Activated naive CD4-positive, alpha-beta T cell (primary cell): ENCODE results near the gene POP4.
"Not testable (repeated sequence)": the region's sequence is repeated elsewhere in the genome, so short reads cannot be mapped to it uniquely, and the experiment has no call there.

ENCODE experiments used
- DNase-seq, 4 experiments: peaks; one replicate each; lab custom pipeline; 2025; lab: John Stamatoyannopoulos, UW

Gene POP4, protein sequence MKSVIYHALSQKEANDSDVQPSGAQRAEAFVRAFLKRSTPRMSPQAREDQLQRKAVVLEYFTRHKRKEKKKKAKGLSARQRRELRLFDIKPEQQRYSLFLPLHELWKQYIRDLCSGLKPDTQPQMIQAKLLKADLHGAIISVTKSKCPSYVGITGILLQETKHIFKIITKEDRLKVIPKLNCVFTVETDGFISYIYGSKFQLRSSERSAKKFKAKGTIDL

DNA sequence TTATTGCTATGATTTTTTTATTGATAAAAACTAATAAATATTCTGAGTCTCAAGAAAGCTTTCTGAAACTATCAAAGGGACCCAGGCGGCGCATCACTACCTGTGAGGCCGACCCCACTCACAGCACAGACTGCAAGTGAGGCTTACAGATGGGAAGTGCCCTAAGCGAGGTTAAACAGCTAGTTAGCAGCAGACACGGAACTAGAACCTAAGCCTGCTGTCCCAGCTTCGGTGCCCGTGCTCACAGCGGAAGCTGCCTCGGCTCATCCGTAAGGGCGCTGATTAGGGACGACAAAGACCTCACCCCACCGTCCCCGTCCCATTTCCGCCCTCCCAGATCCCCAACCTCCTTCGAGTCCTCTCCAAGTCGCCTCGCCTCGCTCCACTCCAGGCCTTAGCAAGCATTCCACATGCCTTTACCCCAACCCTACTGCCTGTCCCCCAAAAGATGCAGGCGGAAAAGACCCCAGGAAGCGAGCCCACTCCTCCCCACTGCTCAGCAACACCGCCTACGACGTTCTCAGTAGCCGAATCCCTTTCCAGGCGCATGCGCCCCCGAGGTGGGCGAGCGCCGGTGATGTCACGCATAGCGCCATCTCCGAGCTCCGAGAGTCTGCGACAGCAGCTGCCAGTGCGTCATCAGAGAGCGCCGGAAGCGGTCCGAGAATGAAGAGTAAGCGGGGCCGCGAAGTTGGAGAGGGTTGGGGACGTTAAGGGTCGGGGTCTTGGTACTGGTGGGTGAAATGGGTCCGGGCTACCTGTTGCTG, at the start of gene POP4:
TSS of gene POP4 (plus strand) at position 631 of the 767 bp plus-strand sequence. CDS start at position 667, 36 bp downstream.
- peak; percentile 93 to 97 (median 96) for DNase-seq

DNA sequence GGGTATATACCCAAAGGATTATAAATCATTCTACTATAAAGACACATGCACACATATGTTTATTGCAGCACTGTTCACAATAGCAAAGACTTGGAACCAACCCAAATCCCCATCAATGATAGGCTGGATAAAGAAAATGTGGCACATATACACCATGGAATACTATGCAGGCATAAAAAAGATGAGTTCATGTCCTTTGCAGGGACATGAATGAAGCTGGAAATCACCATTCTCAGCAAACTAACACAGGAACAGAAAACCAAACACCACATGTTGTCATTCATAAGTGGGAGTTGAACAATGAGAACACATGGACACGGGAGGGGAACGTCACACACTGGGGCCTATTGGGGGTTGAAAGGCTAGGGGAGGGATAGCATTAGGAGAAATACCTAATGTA, 47.0 kb upstream of the POP4 start:
- DNase-seq: not testable (repeated sequence)

DNA sequence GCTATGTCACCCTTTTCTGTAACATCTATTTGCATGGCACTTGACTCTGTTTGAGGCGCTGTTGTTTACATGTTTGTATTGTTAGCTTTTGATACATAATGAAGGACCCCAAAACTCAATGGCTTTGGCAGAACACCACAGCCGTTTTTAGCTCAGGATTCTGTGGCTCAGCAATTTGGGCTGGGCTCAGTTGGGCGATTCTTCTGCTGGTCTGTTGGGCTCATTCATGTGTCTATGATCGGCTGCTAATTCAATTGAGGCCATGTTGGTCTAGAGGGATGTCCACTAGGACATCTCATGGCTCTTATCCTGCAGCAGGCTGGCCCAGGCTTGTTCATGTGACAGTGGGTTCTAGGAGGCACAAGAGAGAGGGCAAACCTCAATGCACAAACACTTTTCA, 46.3 kb upstream of the POP4 start:
- no peak for DNase-seq

DNA sequence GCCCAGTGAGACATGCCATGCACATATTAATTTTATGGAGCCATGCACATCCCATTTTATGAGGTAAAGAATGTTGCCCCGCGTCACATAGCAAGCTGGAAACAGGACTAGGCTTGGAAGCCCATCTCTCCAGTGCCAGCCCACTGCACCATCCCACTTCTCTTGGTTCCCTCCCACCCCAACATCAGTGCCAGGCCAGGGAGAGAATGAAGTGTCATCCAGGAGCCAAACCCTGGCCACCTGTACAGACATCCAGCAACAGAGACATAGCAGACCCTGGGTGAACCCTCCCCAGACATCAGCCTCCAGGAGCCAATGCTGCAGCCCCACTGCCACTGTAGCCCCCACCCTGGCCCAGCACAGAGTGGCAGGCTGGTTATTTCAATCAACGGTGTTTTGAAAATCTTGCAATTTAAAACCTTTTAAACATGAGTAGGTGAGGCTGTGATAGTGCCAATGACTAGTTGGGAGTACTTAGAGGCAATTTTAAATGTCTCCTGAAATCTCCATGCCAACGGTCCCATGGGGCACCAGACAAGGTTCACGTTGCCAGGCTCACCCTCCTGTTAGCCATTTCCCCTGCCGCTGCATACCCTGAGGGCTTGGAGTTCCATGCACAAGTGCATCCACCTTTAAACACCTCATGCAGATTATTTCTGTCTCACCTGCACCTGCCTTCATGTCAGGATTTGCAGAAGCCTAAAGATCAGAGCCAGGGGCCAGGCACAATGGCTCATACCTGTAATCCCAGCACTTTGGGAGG, 45.6 kb upstream of the POP4 start:
- no peak for DNase-seq

DNA sequence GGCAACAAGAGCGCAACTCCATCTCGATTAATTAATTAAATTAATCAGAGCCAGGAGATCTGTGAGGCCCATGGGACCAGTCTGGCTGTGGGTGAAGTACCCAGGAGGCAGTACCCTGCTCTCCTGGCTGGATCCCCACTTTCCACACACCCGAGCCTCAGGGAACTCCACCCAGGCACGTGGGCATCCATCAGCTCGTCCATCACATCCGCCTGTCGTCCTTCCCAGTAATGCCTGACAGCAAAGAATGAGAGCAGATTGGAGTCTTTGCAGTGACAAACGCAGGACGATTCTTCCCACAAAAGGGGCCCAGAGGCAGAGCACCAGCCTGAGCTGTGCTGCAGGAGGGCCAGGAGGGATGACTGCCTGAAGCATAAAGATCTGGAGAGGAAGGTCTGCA, 44.5 kb upstream of the POP4 start:
- DNase-seq: no peak

DNA sequence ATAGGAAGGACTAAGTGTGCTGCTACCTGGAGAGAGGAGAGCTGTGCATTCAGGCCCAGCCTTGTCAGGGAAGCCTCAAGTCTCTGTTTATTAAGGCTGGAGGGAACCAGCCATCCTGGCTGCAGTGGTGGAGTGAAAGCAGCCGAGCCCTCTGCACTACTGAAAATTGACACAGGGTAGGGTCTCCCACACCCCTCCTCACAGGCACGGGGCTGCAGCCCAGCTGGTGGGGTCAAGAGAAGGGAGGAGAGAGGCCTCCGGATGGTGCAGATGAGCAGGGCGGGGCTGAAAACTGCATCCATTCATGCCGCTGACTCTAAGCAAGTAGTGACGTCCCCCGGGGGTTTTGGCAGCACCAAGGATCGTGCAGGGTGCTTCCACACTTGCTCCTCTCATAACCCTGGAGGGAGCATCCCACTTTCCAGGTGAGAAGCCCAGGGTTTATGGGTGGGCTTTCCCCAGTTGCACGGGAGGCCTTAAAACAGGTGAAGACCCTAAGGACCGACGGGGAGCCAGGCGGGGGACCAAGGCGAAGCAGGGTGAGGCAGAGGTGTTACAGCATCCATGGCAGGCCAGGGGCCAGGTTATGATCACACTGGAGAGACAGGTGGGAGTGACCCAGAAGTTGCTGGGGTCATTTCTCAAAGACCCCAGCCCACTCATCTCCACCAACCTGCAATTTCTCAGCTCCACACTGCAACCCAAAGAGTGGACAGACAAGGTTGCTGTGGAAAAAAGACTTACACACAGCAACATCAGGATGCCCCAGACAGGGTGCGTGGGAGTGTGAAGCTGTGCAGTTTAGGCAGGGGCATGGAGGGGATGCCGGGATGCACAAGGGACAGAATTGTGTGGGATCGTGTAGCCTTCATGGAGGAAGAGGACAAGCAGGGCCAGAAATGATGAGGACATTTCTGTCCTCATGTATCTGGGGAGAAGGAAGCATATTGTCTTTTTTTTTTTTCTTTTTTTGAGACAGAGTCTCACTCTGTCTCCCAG, 43.5 kb upstream of the POP4 start:
- DNase-seq: no peak

DNA sequence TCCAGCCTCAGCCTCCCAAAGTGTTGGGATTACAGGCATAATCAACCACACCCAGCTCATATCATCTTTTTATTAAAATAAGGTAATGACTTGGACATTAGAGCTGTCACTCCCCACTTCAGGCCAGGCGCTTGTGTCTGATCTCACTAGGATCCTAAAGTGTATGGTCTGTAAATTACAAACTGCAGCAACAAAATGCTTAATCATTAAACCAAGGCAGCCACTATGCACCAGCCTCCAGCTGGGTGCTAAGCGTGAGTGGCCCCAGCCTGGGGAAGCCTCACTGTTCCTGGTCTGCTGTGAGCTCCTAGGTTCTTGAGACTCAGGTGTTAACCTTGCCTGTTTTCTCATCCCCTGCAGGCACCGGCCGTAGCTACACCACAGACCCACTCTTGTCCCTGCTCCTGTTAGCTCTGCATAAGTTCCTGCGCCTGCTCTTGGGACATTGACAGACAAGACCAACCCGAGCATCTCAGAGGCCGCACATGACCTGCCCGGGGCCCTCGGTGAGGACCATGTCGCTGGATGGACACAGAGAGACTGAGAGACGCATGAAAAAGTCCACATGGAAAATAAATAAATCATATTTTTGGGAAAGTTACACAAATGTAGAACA, 42.5 kb upstream of the POP4 start:
- DNase-seq: no peak

DNA sequence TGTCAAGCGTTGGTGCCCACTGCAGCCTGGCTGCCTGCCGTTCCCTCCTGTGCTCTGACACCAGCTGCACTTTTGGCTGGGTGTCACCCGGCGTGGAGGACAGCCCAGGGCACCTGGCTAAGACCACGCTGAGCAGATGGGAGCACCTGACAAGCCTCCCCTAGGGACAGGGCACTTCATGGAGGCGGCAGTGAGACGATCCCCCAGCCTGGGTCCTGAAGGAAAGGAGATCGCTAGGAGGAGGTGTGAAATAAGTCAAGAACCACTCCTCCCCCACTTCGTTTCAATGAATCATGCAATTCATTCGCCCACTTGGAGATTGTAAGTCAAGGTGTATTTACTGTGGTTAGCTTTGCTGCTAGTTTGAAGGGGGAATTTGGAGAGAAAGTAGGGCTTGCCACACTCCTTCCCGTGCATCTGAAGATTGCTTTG, 41.5 kb upstream of the POP4 start:
- no peak for DNase-seq

DNA sequence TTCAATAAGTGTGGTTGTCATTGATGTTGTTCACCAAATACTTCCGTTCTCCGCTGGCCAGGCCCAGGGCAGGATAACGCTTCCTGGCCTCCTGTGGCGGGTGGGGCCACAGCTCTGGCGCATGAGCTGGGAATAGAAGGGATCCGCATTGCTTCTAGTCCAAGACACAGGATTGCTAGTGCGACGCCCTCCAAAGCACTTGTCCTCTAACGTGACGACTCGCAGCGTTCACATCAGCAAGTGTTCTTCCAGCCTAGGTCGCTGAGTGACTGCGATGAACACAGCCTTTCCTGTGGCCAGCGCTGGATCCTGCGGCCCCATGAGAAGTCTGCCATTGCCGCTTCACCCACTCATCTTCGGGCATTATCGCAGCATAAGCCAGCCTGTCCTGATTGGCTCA, 40.9 kb upstream of the POP4 start:
- no peak for DNase-seq

DNA sequence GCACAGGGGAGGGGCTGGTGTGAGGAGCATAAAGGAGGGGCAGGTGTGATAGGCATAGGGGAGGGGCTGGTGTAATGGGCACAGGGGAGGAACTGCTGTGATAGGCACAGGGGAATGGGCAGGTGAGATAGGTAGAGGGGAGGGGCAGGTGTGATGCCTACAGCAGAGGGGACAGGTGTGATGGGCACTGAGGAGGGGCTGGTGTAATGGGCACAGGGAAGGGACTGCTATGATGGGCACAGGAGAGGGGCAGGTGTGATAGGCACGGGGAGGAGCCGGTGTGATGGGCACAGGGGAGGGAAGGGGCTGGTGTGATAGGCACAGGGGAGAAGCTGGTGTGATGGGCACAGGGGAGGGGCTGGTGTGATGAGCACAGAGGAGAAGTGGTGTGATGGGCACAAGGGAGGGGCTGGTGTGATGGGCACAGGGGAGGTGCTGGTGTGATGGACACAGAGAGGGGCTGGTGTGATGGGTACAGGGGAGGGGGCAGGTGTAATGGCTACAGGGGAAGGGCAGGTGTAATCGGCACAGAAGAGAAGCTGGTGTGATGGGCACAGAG, 39.5 kb upstream of the POP4 start:
- DNase-seq: no peak

DNA sequence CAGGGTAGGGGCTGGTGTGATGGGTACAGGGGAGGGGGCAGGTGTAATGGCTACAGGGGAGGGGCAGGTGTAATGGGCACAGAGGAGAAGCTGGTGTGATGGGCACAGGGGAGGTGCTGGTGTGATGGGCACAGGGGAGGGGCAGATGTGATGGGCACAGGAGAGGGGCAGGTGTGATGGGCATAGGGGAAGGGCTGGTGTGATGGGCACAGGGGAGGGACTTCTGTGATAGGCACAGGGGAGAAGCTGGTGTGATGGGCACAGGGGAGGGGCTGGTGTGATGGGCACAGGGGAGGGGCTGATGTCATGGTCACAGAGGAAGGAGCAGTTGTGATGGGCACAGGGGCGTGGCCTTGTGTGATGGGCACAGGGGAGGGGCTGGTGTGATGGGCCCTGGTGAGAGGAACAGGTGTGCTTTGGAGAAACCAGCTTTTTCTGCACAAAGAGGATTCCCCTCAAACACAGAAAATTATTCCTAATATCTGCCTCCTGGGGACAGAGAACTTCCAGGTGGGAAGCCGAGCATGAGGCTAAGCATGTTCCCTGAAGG, 38.6 kb upstream of the POP4 start:
- DNase-seq: no peak

DNA sequence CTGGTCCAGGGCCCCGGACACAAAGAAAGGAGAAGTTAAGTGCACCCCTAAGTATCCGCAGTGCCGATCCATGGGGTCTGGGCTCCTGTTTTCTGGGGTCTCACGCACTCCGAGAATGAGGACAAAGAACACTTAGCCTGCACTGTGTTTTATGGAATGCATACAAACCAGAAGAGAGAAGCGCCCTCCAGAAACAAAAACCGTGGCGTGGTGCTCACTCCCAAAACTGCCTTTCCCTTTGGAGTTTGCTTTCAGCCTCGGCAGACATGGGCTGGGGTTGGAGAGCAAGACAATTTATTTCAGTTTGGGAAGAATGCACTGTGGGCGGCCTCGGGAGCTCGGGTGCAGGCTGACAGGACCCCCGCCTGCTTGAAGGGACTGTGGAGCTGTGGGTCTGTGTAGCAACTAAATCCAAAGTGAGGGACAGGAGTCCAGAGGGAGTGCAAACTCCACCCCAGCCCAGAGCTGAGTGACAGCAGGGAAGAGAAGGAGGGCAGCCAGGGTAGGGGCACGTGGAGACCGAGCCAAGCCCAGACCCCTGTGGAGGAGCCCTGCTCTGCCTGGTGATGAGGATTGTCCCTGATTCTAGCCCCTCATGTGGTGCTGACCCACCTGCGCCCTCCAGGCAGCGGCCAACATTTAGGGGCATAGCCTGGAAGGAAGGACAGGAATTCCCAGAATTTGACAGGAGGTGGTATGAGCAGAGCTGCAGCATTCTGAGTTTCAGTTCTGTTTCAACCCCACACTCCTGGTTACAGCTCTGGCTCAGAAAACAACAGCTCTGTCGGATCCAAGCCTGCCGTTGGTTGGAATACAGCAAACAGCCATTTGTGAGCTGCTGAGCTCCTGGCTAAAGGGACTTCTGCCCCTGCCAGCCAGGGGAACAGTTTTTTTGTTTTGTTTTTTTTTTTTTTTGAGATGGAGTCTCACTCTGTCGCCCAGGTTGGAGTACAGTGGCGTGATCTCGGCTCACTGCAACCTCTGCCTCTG, 37.8 kb upstream of the POP4 start:
- no peak for DNase-seq

DNA sequence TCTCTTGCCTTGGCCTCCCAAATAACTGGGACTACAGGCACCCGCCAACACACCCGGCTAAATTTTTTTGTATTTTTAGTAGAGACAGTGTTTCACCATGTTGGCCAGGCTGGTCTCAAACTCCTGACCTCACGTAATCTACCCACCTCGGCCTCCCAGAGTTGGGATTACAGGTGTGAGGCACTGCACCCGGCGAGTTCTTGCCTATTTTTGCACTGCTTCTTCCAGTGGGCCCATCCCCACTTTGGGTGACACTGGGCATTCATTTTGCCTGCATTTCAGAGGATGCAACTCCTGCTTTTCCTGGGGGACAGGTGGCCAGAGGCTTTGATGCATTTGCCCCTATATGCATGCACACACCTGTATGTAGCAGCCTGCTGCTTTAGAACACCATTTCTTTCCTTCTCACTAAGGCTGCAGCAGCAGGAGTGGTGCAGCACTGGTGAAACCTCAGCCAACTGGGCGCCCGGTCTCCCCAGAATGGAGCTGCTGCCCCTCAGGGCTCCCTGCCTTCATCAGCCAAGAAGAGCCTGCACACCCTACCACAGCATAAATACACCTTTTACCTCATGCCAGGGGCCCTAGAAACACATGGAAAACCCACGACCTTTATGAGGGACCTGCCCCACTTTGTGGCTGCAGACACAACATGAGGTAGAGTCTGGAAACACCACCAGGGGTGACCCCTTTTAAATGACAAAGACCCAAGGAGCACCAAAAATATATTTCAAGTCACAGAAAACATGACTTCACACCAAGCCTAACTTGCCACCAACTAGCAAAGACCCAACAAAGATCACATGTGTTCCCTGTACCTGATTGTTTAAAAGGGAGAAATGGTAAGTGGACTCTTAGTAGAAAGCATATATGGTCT, 36.8 kb upstream of the POP4 start:
- DNase-seq: no peak

DNA sequence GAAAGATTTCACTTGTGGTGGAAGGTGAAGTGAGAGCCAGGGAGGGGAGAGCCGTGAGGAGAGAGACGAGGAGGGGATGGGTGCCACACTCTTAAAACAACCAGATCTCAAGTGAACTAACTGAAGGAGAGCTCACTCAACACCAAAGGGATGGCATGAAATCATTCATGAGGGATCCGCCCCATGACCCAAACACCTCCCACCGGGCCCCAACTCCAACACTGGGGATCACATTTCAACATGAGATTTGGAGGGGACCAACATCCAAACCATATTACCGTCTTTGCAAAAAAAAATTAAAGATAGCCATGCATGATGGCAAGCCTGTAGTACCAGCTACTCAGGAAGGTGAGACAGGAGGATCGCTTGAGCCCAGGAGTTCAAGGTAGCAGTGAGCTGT, 34.9 kb upstream of the POP4 start:
- no peak for DNase-seq

DNA sequence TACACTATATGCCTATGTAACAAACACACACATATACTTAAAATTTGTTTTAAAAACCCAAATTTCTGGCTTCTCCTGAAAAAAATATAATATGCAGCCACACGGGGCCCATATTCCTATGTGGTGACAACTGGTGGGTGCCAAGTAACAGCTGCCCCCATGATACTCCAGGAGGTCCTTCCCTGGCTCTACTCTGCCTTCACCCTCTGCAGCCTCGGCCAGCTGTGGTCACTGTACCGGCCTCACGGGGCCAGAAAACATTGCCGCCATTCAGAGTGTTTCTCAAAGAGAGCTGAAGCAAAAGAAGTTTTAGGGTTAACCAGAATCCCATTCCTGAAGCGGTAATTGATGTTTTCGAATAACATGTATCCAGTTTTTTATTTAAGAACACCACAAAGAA, 32.6 kb upstream of the POP4 start:
- no peak for DNase-seq

DNA sequence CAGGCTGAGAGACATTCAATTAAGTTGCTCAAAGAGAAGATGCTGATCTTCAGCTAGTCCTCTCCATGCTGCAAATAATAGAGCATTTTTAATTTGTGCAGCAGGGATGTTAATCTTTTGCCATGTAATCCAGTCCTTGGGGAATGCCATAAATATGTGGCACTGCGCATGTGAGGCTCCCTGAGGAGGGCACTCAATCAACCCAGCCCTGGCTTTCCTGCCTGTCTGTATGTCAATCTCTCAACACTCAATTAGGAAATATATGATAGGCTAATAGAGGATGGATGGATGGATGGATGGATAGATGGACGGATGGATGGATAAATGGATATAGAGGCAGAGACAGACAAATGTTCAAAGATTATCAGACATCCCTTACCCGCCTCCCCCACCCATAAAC, 31.6 kb upstream of the POP4 start:
- no peak for DNase-seq

DNA sequence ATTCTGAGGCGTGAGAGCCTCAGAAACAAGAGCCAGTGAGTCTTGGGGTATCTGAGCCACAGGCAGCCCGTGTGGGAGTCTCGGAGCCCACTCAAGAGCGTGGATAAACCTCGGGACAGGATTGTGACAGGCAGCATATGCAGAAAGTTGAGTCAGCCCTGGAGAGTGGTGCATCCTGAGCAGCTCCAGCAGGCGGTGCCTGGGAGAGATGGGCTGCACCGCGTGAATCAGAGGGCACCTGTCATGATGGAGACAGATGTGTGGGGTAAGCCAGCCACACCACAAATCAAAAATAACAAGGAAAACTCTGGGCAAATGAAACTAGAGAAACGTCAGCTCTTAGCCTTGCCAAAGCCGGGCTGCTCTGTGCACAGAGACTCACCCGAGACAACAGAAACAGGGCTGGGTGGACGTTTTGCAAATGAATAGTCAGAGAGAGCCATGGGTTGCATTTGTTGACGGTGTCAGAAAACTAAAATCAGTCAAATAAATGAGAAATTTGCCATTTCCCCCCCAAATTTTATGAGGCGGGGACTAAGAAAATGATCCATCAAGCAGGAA, 30.0 kb upstream of the POP4 start:
- no peak for DNase-seq
